CD4-positive, alpha-beta T cell treated with Interleukin-6 at 100 ng/mL for 8 hours (primary cell): ENCODE data around the gene GRIN2A.

Experiments
- DNase-seq: peaks from one replicate; pipeline ENCODE4 v3.0.0-alpha.2; 2020; ENCODE audit warnings: mixed read lengths, low spot score

The GRIN2A gene

GRCh38 chr16:10085078-10085798 is 97.0 kb downstream of the GRIN2A start:
- DNase-seq, result no peak

DNA sequence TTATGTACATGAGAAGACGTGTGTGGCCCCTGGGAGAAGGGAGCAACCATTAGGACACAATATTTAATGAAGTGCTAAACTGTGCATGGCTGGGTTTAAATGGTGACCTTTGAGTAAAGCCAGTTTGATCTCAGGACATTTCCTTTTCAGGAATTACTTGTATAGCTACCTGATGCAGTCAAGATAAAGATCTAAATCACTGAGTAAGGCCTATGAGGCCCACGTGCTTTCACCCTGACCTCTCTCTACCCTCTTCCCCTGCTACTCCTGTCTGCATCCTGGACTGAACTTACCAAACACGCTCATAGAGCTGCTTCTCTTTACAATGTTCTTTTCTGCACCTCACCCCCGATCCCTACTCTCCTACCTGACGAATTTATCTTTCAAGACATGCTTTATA is 98.9 kb downstream of the GRIN2A start:
- DNase-seq, result no peak

DNA sequence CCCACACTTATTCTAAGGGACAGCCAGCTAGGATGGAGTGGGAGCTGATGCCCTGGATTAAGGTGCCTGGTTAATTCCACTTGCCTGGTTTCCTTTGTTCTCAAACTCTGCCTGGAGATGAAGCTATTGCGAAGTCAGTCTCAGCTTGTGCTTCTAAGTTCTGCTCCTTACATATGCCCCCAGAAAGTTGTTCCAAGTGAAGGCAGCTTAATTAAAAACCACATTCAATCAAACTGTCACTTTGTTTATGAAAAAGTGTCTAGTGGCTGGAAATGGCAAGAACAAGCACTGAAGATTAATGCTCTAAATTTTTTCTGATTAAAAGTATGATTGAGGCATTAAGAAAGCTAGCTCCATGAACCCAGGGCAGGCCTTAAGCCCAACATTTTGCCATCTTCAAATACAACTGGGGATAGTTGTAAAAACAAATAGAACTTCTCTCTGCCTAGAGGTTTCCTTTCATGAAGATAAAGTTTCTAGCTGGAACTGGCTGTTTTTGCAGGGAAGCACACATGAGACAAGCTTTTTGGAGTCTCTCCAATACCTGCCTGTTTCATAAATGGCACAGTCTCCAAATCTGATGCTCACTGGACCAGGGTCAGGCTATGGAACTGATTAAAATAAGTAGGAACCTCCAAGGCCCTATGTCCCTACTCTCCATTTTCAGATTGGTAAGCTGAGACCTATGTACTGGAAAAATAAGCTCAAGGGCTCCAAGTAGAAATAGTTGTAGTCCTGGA is 100.9 kb downstream of the GRIN2A start:
- DNase-seq, result no peak

GRCh38 chr16:10080051-10080772 is 102.0 kb downstream of the GRIN2A start:
- DNase-seq, result no peak

DNA sequence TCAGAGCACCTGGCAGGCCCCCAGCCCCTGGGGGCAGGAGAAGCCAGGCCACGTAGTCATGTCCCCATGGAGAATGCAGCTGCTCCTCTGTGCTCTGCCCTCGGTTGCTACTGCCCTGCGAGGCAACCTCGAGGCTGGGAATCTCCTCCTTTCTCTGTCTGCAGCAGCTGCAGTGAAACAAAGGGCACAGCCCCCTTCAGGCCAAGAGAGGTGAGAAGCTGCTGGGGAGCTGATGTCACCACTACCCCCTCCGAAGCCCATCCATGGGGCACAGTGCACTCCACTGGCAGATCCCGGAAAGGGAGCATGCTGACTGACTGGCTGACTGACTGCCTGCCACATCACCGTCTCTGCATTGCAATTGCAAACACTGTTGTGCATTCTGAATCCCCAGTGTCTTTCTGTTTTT is 103.7 kb downstream of the GRIN2A start:
- DNase-seq, result no peak

GRCh38 chr16:10077861-10078260 is 104.4 kb downstream of the GRIN2A start:
- DNase-seq, result no peak

DNA sequence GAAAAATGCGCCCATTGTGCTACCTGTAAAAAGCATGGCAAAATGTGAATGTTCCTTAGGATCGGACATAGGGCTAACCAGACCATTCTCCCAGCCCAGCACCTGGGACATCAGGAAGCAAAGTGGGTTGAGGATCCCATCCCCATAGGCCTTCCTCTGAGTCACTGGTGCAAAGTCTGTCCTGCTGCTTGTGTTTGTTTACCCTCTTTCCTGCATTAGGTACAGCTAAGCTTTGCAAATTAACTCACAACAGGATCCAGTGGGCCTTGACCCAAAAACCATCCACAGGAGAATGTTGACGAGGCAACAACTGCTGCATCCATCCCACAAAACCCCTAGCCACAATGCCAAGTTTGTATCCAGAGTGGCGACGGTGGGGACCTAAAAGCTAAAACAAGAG is 106.2 kb downstream of the GRIN2A start:
- DNase-seq, result no peak

- no peak for DNase-seq
Observed at GRCh38 chr16:10070591-10070990, 111.6 kb downstream of the GRIN2A start.

GRCh38 chr16:10069374-10069773 is 112.9 kb downstream of the GRIN2A start:
- DNase-seq, result no peak

DNA sequence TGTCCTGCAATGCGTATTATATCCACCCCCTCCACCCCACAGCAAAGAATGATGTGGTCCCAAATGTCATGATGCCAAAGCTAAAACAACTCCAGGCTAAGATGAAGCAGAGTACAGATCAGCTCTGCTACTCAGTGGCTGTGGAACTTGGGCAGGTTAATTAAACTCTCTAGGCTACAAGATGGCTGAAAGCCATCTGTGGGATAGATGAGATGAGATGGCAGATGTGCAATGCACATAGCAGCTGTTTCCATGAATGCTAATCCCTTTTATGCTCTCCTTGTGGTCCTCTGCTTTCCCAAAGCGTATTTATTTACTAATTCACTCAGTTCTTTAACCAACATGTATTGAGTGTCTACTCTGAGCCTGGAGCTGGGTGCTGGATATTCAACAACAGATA is 114.4 kb downstream of the GRIN2A start:
- DNase-seq, result no peak

DNA sequence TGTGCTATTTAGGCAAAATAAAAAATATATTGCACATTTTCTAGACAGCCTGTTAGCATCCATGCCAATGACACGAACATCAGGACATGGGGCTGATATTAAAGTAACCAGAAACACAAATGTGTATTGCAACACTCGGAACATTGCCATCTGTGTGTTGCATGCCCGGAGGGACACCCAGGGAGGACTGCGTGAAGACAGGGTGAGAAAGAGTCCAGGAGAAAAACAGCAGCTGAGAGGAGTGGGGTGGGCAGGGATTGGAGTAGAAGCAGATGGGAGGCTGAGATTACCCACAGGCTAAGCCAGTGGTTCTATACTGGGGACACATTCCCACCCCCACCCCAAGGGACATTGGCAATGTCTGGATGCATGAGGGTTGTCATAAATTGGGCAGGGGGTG is 114.8 kb downstream of the GRIN2A start:
- no peak for DNase-seq

DNA sequence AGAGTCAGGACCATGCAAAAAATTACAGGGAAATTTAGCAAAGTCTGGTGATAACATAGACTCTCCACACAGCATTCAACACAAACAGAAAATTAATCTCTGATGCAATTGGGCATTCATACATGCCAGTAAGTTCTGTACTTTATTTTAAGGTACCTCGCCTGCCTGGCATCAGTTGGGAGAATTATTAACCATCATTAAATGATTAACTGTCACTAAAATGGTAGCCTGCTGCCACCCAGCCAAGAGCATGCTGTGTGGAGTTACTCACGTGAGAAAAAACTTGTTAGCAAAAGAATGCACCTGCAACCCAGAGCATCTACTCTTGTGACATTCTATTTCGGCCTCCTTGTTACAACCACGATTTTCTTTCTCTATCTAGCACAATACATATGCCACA is 117.2 kb downstream of the GRIN2A start:
- no peak for DNase-seq

- no peak for DNase-seq
Observed at GRCh38 chr16:10048850-10049249, 133.4 kb downstream of the GRIN2A start.

GRCh38 chr16:10045947-10046346 is 136.3 kb downstream of the GRIN2A start:
- no peak for DNase-seq

DNA sequence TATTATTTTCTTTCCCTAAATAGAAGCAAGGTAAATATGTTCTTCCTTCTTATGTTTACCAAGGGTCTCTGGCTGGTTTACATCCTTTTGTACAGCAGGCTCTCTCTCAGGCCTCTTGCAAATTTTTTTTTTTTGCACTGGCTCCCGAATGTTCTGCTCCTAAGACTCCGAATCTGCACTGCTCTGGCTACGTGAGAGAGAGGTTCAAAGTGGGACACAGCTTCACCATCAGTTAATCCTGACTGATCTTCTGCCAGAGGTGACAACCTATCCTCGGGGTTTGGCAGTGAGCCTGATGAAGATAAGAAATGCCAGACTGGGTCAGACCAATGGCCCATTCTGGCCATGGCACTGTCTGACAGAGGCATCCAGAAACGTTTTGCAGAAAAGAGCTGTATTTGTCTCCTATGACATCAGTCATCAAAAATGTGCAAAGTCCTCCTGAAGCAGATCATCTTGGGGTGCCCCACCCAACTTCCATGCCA is 136.9 kb downstream of the GRIN2A start:
- no peak for DNase-seq

DNA sequence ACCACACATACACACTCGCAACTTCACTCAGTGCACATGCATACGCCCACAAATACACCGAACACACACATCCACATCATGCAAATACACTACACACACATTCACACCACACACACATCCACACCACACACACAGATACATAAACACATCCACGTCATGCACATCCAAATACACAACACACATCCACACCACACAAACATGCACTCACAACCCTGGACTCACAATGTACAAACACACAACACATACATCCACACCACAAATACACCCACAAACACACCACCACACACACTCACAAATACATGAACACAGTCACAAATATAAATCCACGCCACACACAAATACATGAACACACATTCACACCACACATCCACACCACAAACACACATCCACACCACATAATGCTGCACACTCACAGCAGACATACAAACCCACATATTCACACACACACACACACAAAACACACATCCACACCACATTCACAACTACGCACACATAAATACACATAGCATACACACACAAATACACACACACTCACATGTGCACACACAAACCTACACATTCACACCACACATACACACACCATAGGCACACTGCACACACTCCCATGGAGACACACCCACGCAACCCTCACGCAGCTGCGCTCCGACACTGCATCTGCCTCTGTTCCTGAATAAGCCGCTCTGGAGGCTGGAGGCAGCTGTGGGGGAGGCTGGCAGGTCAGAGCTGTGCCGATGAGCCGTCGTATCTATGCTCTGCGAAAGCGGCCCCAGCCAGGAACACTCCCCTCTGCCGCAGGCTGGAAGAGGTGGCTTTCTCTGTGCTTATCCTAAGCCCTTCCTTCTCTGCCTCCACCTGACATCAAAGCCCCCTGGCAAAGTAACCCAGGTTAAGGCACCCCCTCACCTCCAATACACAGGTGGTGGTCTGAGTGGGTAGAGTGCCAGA is 141.8 kb downstream of the GRIN2A start:
- DNase-seq, result no peak

DNA sequence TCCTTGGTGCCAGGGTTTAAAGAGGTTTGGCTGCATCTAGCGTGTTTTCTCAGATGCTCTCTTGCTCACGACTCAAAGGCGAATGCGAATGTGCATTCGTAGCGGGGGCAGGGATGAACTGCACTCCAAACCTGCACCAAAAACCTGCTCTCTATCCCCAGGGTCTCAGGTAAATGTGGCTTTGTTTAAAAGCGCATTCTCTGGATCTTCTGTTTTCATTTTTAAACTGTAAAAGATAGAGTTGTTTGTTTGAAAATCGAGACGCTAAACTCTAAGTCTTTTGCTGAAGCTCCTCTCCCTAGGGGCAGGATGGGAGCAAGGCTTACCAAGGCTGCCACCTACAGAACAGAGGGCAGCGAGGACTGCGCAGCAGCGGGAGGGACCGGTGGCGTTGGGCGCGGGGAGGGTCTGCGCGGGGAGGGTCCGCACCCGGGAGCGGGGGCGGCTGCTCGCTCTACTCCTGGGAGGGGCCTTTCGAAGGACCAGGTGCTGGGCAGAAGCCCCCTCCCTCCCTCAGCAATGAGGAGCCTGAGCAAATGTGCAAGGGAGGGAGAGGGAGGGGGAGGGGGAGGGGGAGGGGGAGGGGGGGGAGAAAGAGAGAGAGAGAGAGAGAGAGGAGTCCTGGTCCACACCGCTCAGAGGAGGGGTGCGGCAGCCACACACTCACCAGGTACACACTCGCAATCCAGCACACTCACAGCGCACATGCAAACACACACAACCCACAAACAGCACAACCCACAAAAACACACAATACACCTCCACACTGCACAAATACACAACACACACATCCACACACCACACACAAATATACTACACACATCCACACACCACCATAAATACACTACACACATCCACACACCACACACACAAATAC is 142.8 kb downstream of the GRIN2A start:
- DNase-seq, result no peak

- DNase-seq, result no peak
Observed at GRCh38 chr16:10037751-10038150, 144.5 kb downstream of the GRIN2A start.

DNA sequence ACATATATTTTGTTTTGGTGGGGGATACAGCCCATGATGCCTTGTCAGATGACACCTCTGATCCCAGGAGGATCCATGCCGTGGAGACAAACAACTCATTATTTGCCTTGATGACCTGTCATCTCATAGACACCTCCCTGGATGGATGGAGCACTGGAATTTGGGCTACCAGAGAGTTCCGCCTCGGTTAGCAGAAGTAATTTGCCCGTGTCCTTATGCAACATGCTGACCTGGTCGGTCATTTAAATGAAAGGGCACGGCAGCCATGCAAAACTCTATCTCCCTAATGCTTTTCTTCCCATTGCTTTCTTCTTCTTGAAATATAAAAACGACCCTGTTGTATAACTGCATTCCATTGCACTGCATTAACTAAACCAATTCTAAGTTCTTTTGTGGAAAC is 145.3 kb downstream of the GRIN2A start:
- no peak for DNase-seq

GRCh38 chr16:10033556-10033955 is 148.7 kb downstream of the GRIN2A start:
- no peak for DNase-seq

DNA sequence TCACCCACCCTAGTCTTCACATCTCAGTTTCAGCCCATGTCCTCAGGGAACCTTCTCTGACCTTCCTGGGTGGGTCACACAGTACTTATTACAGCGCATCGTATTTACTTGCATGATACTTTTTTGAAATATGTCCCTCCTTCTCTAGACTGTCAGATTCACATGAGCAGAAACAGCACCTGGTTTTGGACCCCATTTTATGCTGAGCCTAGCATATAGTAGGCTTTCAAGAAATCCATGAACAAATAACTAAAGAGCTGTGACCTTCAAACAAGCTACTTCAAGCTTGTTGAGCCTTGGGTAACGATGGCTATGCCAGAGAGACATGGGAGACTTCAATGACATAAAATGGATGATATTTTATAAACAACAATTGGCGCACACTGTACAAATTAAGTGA is 150.3 kb downstream of the GRIN2A start:
- DNase-seq, result no peak
